GM19328 (cell line): ENCODE data around the gene TMC2.

Source experiments
- ATAC-seq: cut with Tn5 transposase; IDR thresholded peaks from one replicate; pipeline ENCODE4 v1.9.1; 2021; ENCODE audit warnings: mild to moderate bottlenecking, moderate library complexity; ENCODE audit not compliant: unreplicated experiment

The TMC2 gene

GRCh38 chr20:2576317-2576727 is 39.9 kb downstream of the TMC2 start:
- ATAC-seq, result no peak

DNA sequence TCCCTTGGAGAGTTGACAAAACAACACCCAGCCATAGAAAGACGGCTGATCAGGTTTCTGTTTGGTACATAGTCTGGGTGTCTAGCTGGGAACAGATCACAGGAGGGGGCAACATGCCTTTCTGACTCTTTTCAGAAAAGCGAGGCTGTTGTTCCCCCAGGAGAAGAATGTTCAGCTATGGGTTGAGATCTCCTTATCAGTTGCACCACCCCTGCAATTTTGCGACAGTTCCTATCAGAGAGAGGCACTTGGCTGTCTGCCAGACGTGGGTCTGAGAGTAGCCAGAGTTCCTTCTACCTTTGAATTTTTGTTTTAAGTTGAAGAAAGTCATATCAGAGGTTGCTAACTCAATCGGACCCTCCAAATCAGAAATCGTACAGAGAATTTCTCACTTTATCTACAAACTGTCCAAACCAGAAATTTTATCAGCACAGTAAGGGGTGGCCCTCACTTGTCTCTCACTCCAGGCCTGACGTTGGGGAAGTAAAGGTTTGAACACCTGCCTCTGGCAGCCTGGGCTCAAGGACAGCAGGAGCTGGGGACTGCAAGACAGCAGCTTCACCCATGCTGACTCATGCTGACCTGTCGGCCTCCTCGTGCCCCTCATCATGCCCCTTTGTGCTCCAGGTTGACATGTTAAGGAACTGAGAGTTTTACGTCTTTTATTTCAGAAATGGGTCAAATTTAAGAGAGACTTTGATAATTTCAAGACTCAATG is 42.3 kb downstream of the TMC2 start:
- ATAC-seq, result no peak

- ATAC-seq, result no peak
Measured at GRCh38 chr20:2585811-2586210, 49.4 kb downstream of the TMC2 start.

DNA sequence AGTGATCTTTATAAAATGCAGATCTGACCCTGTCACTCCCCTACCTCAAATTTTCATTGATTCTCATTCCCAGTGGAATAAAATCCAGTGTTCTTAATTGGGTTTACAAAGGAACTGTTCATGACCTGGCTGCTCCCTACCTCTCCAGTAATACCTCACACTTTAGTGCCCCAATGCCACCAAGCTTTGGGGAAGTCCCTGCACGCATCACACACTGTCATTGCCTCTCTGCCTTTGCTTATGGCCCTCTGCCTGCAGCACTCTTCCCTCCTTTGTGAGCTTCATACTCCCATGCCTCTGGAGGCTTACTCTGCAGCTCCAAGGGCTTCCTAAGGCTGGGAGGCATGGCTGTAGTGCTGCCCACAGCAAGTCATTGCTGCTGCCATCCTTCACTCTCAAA is 57.4 kb downstream of the TMC2 start:
- ATAC-seq, result no peak

- ATAC-seq, result no peak
Measured at GRCh38 chr20:2595076-2595475, 58.7 kb downstream of the TMC2 start.

- ATAC-seq, result no peak
Measured at GRCh38 chr20:2596673-2597279, 60.4 kb downstream of the TMC2 start.

DNA sequence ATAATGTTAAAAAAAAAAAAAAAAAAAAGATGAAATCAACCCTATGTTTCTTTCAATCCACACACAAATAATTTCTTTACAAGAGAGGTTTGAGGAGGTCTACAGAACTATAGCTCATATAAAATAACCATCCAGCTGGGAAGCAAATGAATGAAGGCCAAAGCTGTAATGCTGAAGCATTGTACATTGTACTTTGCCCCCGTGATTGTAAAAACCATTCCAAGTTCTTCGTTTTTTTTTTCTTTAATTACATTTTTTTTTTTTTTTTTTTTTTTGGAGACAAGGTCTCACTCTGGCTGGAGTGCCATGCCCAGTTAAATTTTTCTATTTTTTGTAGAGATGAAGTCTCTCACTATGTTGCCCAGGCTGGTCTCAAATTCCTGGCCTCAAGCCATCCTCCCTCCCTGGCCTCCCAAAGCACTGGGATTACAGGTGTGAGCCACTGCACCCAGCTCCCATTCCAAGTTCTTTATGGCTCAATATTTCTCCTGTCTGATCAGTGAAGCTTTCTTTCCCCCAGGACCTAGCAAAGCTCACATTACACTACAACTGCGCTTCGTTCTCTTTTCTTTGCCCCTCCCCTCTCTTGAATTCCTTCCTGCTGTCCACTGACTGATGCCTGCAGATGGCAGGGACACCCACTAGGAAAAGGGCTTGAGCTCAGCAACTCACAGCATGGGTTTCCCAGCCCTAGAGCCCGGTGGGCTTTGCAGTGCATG is 63.1 kb downstream of the TMC2 start:
- ATAC-seq, result no peak

GRCh38 chr20:2602046-2602735 is 65.8 kb downstream of the TMC2 start:
- no peak for ATAC-seq

DNA sequence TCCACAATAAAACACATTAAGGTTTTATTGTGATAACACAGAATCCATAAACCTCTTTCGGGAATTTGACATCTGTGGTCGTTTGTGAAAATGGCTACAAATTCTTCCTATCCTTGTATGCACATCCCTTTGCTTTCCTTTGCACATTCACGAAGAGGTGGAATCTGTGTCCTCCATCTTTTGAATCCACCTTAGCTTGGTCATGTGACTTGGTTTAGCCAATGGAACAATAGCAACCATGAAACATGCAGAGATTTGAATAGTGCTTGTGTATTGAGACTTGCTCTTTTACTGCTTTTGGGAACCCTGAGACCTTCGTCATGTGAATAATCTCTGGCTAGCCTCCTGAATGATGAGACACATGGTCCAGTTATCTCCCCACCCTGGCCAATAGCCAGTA is 66.4 kb downstream of the TMC2 start:
- ATAC-seq, result no peak

DNA sequence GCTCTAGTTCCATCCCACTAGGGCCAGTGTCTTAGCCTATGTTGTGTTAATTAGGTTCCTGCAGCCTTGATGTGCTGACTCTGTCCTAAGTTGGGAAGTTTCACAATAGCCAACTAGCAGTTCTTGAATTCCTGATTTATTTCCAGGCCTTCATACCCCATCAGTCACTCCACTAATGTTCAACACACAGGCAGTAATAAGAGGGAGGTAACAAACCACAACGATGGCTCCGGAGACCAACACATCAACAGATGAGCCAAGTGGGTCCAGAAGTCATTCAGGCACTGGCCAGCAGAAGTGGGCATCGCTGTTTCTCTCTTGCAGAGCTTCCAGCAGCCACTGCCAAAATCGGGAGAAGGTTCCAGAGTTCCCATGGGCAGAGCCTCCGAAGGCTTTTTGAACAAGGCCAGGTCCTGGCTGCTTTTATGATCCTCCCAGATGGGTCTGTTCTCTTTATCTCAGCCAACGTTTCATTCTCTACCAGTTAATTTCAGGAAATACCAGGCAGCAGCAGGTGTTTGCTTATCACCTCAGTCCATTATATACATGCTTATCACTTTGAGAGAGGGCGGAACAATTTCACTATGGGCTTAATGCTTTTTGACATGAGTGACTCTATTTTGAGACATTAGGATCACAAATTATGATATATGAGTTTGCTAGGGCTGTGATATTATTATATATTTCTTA is 67.6 kb downstream of the TMC2 start:
- no peak for ATAC-seq

DNA sequence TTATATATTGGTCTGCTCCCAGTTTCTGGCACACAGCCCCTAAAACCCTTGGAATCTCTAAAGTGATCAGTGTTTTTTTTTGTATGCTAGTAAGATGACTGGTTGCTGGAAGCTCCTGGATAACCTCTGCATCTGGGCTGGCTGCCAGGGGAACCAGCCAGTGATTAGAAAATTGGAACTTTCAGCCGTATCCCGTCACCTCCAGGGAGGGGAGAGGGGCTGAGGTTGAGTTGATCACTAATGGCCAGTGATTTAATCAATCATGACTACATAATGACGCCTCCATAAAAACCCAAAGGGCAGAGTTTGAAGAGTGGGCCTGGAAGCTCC is 68.1 kb downstream of the TMC2 start:
- no peak for ATAC-seq

- ATAC-seq, result no peak
Measured at GRCh38 chr20:2606507-2607006, 70.2 kb downstream of the TMC2 start.

GRCh38 chr20:2610326-2610725 is 74.0 kb downstream of the TMC2 start:
- ATAC-seq, result no peak

- no peak for ATAC-seq
Measured at GRCh38 chr20:2610941-2611720, 74.8 kb downstream of the TMC2 start.

GRCh38 chr20:2612073-2612472 is 75.7 kb downstream of the TMC2 start:
- ATAC-seq, result no peak

DNA sequence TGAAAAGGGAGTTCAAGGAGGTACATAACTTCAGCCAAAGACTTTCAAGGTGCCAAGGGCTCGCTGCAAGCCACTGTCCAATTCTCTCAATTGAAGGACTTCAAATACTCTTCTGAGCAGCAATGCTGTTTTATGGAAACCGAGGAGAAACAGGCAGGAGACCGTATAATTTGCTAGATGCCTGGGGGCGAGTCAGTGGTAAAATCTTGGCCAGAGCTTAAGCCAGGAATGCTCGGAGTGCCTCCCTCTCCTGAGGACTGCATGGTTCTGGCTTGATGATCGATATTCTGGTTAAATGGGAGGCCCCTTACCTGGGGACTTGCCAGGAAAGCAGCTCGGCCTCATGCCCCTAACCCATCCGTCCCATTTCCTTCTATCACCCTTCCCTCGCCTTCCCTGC is 80.3 kb downstream of the TMC2 start:
- no peak for ATAC-seq

- no peak for ATAC-seq
Measured at GRCh38 chr20:2617099-2617714, 80.8 kb downstream of the TMC2 start.

DNA sequence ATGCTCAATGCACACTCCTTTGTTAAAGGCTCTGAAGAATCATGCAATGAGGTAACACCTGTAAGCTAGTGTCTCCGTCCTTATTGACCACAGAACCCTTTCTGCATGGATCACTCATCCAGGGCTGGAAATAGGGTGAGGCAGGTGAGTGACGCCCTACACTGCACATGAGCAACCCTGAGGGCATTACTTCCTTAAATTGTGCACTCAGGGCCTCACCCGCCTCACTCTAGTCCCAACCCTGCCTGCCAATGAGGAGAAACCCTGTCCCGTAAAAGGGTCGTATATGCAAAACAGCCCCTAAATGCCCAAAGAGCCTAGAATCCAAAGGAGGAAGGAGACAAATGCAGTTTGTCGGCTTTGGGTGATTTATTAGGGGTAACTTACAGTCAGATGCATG is 82.4 kb downstream of the TMC2 start:
- ATAC-seq, result no peak

DNA sequence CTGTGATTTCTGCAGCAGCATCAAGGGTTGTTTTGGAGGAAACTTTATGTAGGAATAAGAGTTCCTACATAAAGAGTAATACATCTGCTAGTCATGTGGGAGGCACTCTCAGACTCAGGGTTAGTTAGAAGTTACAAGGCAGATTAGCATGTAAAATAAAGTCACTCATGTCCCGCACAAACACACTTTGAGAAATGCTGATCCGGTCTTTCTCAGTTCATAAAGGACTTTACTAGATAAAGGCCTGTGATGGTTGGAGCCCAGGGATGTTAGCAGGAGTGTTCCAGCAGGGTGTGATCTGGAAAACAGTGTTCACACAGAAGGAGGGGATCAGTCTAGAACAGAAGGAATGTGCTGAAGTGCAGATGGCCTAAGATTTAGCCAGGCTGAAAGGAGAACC is 83.0 kb downstream of the TMC2 start:
- no peak for ATAC-seq
